DND-41 (cell line): ENCODE data around the gene CLSTN2.

ENCODE experiments used
- ATAC-seq: fragments of 200-7000 bp; cut with Tn5 transposase; 3 replicates; pipeline ENCODE4 v1.9.1; 2021; ENCODE audit warnings: low read depth; ENCODE audit not compliant: insufficient read depth
- DNase-seq: peaks from one replicate; pipeline ENCODE4 v3.0.0-alpha.2; 2020
- H2AFZ ChIP-seq: 2 replicates; pipeline ENCODE4 v1.6.0; 2012; ENCODE audit warnings: low read depth, low read length
- H3K27ac ChIP-seq: 2 replicates; pipeline ENCODE4 v1.5.1; 2012; ENCODE audit warnings: low read length, inconsistent platforms
- H3K27me3 ChIP-seq: fragments of 200-600 bp; sonication (generic); 2 replicates; pipeline ENCODE4 v1.6.0; 2012; ENCODE audit warnings: low read length, mild to moderate bottlenecking, inconsistent platforms; ENCODE audit not compliant: insufficient read depth, poor library complexity
- H3K36me3 ChIP-seq: 2 replicates; pipeline ENCODE4 v1.5.1; 2012; ENCODE audit warnings: low read length, inconsistent platforms; ENCODE audit not compliant: insufficient read depth
- H3K4me1 ChIP-seq: 2 replicates; pipeline ENCODE4 v1.5.1; 2012; ENCODE audit warnings: mild to moderate bottlenecking, low read length; ENCODE audit not compliant: insufficient read depth
- H3K4me2 ChIP-seq: 2 replicates; pipeline ENCODE4 v1.6.0; 2012; ENCODE audit warnings: mild to moderate bottlenecking, moderate library complexity, low read length, inconsistent platforms; ENCODE audit not compliant: insufficient read depth
- H3K4me3 ChIP-seq, 2 experiments: fragments of 200-600 bp in 1 of 2; shearing (Covaris generic) in 1 of 2; 2 replicates each; pipeline ENCODE4 v1.5.1; 2012 to 2016; ENCODE audit warnings: inconsistent platforms in 2 of 2, low read length in 2 of 2, mild to moderate bottlenecking in 2 of 2, low read depth in 1 of 2, moderate library complexity in 1 of 2
- H3K79me2 ChIP-seq: 2 replicates; pipeline ENCODE4 v1.6.0; 2012; ENCODE audit warnings: low read length, inconsistent platforms; ENCODE audit not compliant: insufficient read depth
- H3K9ac ChIP-seq: 2 replicates; pipeline ENCODE4 v1.6.0; 2012; ENCODE audit warnings: low read depth, mild to moderate bottlenecking, inconsistent platforms, low read length, moderate library complexity
- H3K9me3 ChIP-seq: 2 replicates; pipeline ENCODE4 v1.5.1; 2012; ENCODE audit warnings: low read length, moderate library complexity, mild to moderate bottlenecking, inconsistent platforms; ENCODE audit not compliant: insufficient read depth, severe bottlenecking
- H4K20me1 ChIP-seq: 2 replicates; pipeline ENCODE4 v1.6.0; 2012; ENCODE audit warnings: low read length; ENCODE audit not compliant: insufficient read depth
- EZH2 ChIP-seq: IDR thresholded peaks from 3 replicates; pipeline ENCODE4 v1.6.1; 2012; ENCODE audit warnings: borderline replicate concordance, low read depth, mild to moderate bottlenecking, moderate library complexity, low read length, inconsistent platforms; ENCODE audit not compliant: severe bottlenecking
- TF ChIP-seq, protein P1 (sequence below): IDR thresholded peaks from 2 replicates; pipeline ENCODE4 v1.5.1; 2012; ENCODE audit warnings: borderline replicate concordance, low read length, moderate library complexity, mild to moderate bottlenecking; ENCODE audit not compliant: poor library complexity, severe bottlenecking; ENCODE audit errors: extremely low read depth

CLSTN2 gene

DNA sequence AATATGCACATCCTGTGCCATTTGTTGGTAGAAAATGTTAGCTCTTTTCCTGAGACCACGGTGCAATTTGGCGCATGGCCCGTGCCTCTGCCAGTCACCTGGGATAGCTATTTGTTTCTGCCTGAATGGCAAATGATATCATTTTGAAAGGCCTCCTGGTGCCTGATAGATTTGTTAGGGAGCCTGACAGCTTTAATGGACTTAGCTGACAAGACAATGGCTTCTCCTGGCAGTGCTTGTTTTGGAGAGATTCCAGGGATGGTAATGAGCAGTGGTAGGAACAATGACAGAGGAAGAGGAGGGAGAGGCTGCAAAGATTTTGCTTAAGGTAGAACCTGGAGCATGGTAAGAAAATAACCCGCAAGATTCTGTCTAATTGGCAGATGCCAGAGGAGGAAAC lies 268.5 kb downstream of the CLSTN2 start:
- no peak for DNase-seq

DNA sequence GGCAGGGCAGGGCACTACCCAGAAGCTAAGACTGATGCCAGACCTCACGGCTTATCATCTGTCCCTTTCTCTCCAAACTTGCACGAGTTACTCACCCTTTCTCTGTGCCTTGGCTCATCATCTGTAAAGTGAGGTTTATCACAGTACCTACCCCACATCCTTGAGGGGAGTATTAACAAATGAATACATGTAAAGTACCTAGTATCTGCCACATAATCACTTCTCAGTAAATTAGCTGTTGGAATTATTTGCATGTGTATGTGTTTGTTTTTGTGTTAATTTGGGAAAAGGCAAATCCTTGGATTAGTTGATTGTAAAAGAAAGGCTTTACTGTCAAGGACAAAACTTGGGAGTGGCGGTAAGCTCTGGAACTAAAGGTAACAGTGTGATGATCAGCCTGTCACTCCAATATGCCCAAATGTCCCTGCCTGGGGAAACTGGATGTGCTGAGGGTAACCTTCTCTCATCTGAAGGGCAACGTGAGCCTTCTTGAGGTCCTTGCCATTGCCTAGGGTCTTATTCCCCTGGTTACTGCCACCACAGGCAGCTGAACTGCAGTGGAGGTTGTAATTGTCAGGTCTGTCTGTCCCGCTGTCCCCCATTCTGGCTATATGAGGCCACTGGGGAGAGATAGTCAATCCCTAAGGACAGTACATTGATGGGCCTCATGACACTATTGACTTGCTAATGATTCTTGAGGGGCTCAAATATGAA lies 269.4 kb downstream of the CLSTN2 start:
- H3K27ac ChIP-seq = no peak overlapping the region
- H3K36me3 ChIP-seq = no peaks in the 10 kb centered on the region
- H3K4me3 ChIP-seq = no peak overlapping the region
- no peak overlapping the region for H3K9ac ChIP-seq
- no peaks in the 10 kb centered on the region for H4K20me1 ChIP-seq
- ATAC-seq (no peak), DNase-seq (no peak)
- no peaks in the 10 kb centered on the region for H3K9me3 ChIP-seq
- no peak overlapping the region for H2AFZ ChIP-seq
- H3K27me3 ChIP-seq = peaks cover 6% of the 10 kb centered on the region
- H3K79me2 ChIP-seq = no peaks in the 10 kb centered on the region
- no peak for TF ChIP-seq EZH2
- TF ChIP-seq, protein P1, sequence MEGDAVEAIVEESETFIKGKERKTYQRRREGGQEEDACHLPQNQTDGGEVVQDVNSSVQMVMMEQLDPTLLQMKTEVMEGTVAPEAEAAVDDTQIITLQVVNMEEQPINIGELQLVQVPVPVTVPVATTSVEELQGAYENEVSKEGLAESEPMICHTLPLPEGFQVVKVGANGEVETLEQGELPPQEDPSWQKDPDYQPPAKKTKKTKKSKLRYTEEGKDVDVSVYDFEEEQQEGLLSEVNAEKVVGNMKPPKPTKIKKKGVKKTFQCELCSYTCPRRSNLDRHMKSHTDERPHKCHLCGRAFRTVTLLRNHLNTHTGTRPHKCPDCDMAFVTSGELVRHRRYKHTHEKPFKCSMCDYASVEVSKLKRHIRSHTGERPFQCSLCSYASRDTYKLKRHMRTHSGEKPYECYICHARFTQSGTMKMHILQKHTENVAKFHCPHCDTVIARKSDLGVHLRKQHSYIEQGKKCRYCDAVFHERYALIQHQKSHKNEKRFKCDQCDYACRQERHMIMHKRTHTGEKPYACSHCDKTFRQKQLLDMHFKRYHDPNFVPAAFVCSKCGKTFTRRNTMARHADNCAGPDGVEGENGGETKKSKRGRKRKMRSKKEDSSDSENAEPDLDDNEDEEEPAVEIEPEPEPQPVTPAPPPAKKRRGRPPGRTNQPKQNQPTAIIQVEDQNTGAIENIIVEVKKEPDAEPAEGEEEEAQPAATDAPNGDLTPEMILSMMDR = no peak
- H3K4me1 ChIP-seq = no peaks in the 10 kb centered on the region
- H3K4me2 ChIP-seq = no peak overlapping the region

More for the DNA sequence above, 268.5 kb downstream of the CLSTN2 start:
- Histone ChIP-seq H2AFZ (no peak overlapping the region), H3K9me3 (no peaks in the 10 kb centered on the region), H4K20me1 (no peaks in the 10 kb centered on the region), H3K4me1 (no peaks in the 10 kb centered on the region), H3K4me2 (no peak overlapping the region), H3K27me3 (peaks cover 3% of the 10 kb centered on the region), H3K4me3 (no peak overlapping the region), H3K79me2 (no peaks in the 10 kb centered on the region), H3K36me3 (no peaks in the 10 kb centered on the region), H3K27ac (no peak overlapping the region), H3K9ac (no peak overlapping the region)
- no peak for ATAC-seq
- TF ChIP-seq EZH2 = no peak

DNA sequence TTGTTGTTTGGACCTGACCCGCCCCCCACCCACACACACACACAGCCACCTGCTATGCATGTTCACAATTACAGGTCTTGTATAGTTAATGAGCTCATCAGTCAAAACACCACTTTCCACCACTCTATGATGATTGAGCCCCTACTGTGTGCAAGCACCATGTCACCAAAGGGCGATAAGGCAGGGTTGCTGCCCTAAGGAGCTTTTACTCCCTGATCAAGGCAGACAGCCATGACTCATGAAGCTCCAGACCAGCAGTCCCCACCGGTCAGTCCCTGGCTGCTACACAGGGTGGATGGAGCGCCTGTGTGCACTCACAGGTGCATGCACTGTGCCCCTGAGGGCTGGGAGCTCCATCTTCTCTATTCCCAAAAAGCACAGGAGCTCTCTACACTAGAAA lies 270.6 kb downstream of the CLSTN2 start:
- Histone ChIP-seq H2AFZ (no peak overlapping the region), H3K36me3 (no peaks in the 10 kb centered on the region), H3K9ac (no peak overlapping the region), H3K4me3 (no peak overlapping the region), H3K9me3 (no peaks in the 10 kb centered on the region), H3K27me3 (peaks cover 13% of the 10 kb centered on the region), H3K79me2 (no peaks in the 10 kb centered on the region), H3K4me1 (no peaks in the 10 kb centered on the region), H3K4me2 (no peak overlapping the region), H4K20me1 (no peaks in the 10 kb centered on the region), H3K27ac (no peak overlapping the region)
- ATAC-seq (no peak), DNase-seq (no peak)
- TF ChIP-seq, protein P1 = no peak
- TF ChIP-seq EZH2 = no peak

DNA sequence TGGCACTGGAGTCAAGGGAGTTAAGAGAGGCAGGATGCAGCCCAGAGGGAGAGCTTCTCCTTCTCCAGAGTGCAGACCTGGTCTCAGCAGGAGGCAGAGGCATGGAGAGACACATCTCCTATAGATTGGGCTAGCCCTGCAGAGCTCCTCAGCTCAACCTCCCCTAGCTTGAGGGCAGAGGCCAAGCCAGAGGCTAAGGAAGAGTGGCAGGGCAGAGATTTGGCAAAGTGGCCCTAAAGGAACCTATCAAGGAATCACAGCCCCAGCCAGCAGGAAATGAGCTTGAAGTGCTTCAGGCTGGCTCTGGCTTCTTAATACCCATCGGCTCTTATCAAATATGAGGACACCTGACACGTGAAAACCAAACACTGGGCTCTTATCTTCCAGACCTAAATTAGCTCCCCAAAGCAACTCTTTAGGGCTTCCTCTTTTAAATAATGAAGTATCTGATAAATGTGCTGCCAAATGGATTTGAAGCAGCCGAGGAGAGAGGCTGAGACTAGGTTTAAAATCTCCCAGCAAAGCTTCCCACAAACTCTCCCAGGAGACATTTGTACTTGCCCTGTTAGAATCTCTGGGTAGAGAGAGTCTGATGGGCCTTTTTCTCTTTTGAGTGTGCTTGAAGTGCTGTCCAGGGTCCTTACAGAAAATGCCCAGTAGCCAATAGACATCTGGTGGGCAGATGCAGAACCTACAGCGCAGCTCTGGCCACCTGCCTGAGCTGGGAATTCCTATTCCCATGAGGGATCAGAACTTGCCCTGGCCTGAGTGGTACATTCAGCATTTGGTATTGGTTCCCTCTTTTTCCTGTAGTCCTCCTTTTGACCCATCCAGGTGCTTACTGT lies 271.4 kb downstream of the CLSTN2 start:
- Histone ChIP-seq H4K20me1 (no peaks in the 10 kb centered on the region), H2AFZ (no peak overlapping the region), H3K9ac (no peak overlapping the region), H3K79me2 (no peaks in the 10 kb centered on the region), H3K4me3 (no peak overlapping the region), H3K36me3 (no peaks in the 10 kb centered on the region), H3K27me3 (peaks cover 13% of the 10 kb centered on the region), H3K9me3 (no peaks in the 10 kb centered on the region), H3K27ac (no peak overlapping the region), H3K4me1 (no peaks in the 10 kb centered on the region), H3K4me2 (no peak overlapping the region)
- ATAC-seq (no peak), DNase-seq (no peak)
- TF ChIP-seq, protein P1 = peak; percentile 6
- no peak for TF ChIP-seq EZH2
